H1 (cell line): ENCODE measurements around the gene NUDT6. TPM values are rescaled to one million over a fixed set of nuclear protein-coding genes. Genes with fewer than 3 reads are reported as not detected.

Source experiments
- CTCF ChIA-PET: fragments of 300-600 bp; sonication (Branson Sonifier 250); formaldehyde crosslinking; loops from one replicate; lab custom pipeline; 2021; ENCODE audit not compliant: partially characterized antibody; lab: Charles Lee
- POLR2A ChIA-PET: fragments of 300-600 bp; sonication (Branson Sonifier 250); formaldehyde crosslinking; loops from one replicate; lab custom pipeline; 2021; ENCODE audit warnings: inconsistent platforms; ENCODE audit not compliant: partially characterized antibody; lab: Charles Lee
- DNase-seq, 2 experiments: peaks; one replicate each; pipeline versions ENCODE4 v3.0.0 to v3.0.0-alpha.2; 2010 to 2022; ENCODE audit warnings: low spot score in 2 of 2, low read depth in 1 of 2, mixed read lengths in 1 of 2
- FAIRE-seq: peaks from 2 replicates; lab custom pipeline; 2011; peaks lifted over from hg19 to GRCh38; lab: Jason Lieb, UNC
- H2AFZ ChIP-seq: 2 replicates; pipeline ENCODE4 v1.8.1; 2012; ENCODE audit warnings: low read length, inconsistent platforms
- H2AK5ac ChIP-seq: 2 replicates; pipeline ENCODE4 v1.6.1; 2013; ENCODE audit warnings: low read depth, low read length
- H2BK120ac ChIP-seq: replicated peaks from 2 replicates; pipeline ENCODE3; 2013; ENCODE audit warnings: low read depth, low read length, inconsistent platforms
- H2BK12ac ChIP-seq: 2 replicates; pipeline ENCODE4 v1.6.1; 2013; ENCODE audit warnings: low read depth, low read length
- H2BK15ac ChIP-seq: 2 replicates; pipeline ENCODE4 v1.6.1; 2013; ENCODE audit warnings: low read length
- H2BK20ac ChIP-seq: 2 replicates; pipeline ENCODE4 v1.6.1; 2013; ENCODE audit warnings: low read length
- H2BK5ac ChIP-seq: 2 replicates; pipeline ENCODE4 v1.6.1; 2013; ENCODE audit warnings: low read depth, low read length
- H3K14ac ChIP-seq: 2 replicates; pipeline ENCODE4 v1.6.1; 2013; ENCODE audit warnings: inconsistent platforms; ENCODE audit not compliant: insufficient read length
- H3K18ac ChIP-seq: 2 replicates; pipeline ENCODE4 v1.6.1; 2013; ENCODE audit warnings: low read length; ENCODE audit errors: extremely low read depth
- H3K23ac ChIP-seq: 2 replicates; pipeline ENCODE4 v1.6.1; 2013; ENCODE audit warnings: inconsistent platforms; ENCODE audit not compliant: insufficient read length
- H3K23me2 ChIP-seq: 2 replicates; pipeline ENCODE4 v1.6.1; 2013; ENCODE audit warnings: low read depth, low read length
- H3K27ac ChIP-seq: 2 replicates; pipeline ENCODE4 v1.6.1; 2011; ENCODE audit warnings: low read depth, low read length, inconsistent platforms
- H3K27me3 ChIP-seq, 4 experiments: replicated peaks in 1 of 4; 1 replicate in 1 of 4; 2 replicates in 3 of 4; pipeline versions ENCODE4 v1.6.1 to v1.8.1; 2011 to 2013; ENCODE audit warnings: low read length in 3 of 4, mild to moderate bottlenecking in 3 of 4, inconsistent platforms in 2 of 4, mixed read lengths in 2 of 4, moderate library complexity in 1 of 4; ENCODE audit not compliant: control insufficient read depth in 3 of 4, insufficient read depth in 3 of 4; ENCODE audit errors: extremely low read depth in 1 of 4
- H3K36me3 ChIP-seq, 4 experiments: 2 replicates each; pipeline versions ENCODE4 v1.6.1 to v1.8.1; 2011 to 2013; ENCODE audit warnings: mild to moderate bottlenecking in 4 of 4, low read length in 3 of 4, moderate library complexity in 2 of 4, control low read depth in 1 of 4, inconsistent platforms in 1 of 4; ENCODE audit not compliant: insufficient read depth in 4 of 4, control insufficient read depth in 2 of 4
- H3K4ac ChIP-seq: replicated peaks from 2 replicates; pipeline ENCODE3; 2013; ENCODE audit warnings: low read length, low read depth, mixed read lengths, inconsistent platforms; ENCODE audit not compliant: insufficient read length
- H3K4me1 ChIP-seq, 4 experiments: replicated peaks in 1 of 4; 1 replicate in 1 of 4; 2 replicates in 3 of 4; pipeline versions ENCODE4 v1.6.1 to v1.8.1; 2011 to 2013; ENCODE audit warnings: low read length in 3 of 4, inconsistent platforms in 2 of 4, mixed read lengths in 1 of 4; ENCODE audit not compliant: insufficient read depth in 4 of 4, control insufficient read depth in 3 of 4
- H3K4me2 ChIP-seq, 2 experiments: 2 replicates each; pipeline versions ENCODE4 v1.6.1 to v1.8.1; 2011 to 2013; ENCODE audit warnings: low read depth in 2 of 2, low read length in 2 of 2, control low read depth in 1 of 2, inconsistent platforms in 1 of 2, mild to moderate bottlenecking in 1 of 2; ENCODE audit not compliant: insufficient read depth in 1 of 2
- H3K4me3 ChIP-seq, 4 experiments: fragments of 200-600, 300-600 bp in 1 of 4; sonication (generic), shearing (Covaris generic), sonication (Bioruptor Twin) in 1 of 4; 2 replicates each; pipeline versions ENCODE4 v1.5.1 to v1.8.1; 2011 to 2016; ENCODE audit warnings: low read length in 4 of 4, low read depth in 3 of 4, control low read depth in 2 of 4, inconsistent platforms in 2 of 4, mild to moderate bottlenecking in 2 of 4, mixed read lengths in 1 of 4, moderate library complexity in 1 of 4; ENCODE audit not compliant: insufficient read depth in 2 of 4; ENCODE audit errors: extremely low read depth in 1 of 4
- H3K56ac ChIP-seq: replicated peaks from 2 replicates; pipeline ENCODE3; 2013; ENCODE audit warnings: low read depth, mild to moderate bottlenecking, mixed read lengths, low read length, inconsistent platforms; ENCODE audit not compliant: insufficient read length
- H3K79me1 ChIP-seq: 2 replicates; pipeline ENCODE4 v1.6.1; 2013; ENCODE audit warnings: low read depth, low read length, control low read depth
- H3K79me2 ChIP-seq, 2 experiments: 2 replicates each; pipeline versions ENCODE4 v1.6.1 to v1.8.1; 2012 to 2013; ENCODE audit warnings: low read length in 2 of 2, mild to moderate bottlenecking in 2 of 2, inconsistent platforms in 1 of 2; ENCODE audit not compliant: insufficient read depth in 2 of 2, control insufficient read depth in 1 of 2
- H3K9ac ChIP-seq, 4 experiments: replicated peaks in 1 of 4; 1 replicate in 1 of 4; 2 replicates in 3 of 4; pipeline versions ENCODE4 v1.6.1 to v1.8.1; 2011 to 2013; ENCODE audit warnings: low read depth in 3 of 4, low read length in 3 of 4, control low read depth in 2 of 4, mild to moderate bottlenecking in 2 of 4, moderate library complexity in 2 of 4, inconsistent platforms in 1 of 4; ENCODE audit errors: extremely low read depth in 1 of 4
- H3K9me3 ChIP-seq, 2 experiments: 2 replicates each; pipeline versions ENCODE4 v1.6.1 to v1.8.1; 2012 to 2013; ENCODE audit warnings: mild to moderate bottlenecking in 2 of 2, moderate library complexity in 2 of 2, control low read depth in 1 of 2, inconsistent platforms in 1 of 2, low read depth in 1 of 2, low read length in 1 of 2, mixed read lengths in 1 of 2; ENCODE audit not compliant: insufficient read depth in 2 of 2
- H4K20me1 ChIP-seq, 2 experiments: replicated peaks in 1 of 2; 2 replicates each; pipeline versions ENCODE3 to v1.8.1; 2011 to 2013; ENCODE audit warnings: inconsistent platforms in 2 of 2, low read length in 2 of 2, mild to moderate bottlenecking in 1 of 2; ENCODE audit not compliant: insufficient read depth in 2 of 2, control insufficient read depth in 1 of 2
- H4K5ac ChIP-seq: 2 replicates; pipeline ENCODE4 v1.6.1; 2013; ENCODE audit warnings: low read length, low read depth, mixed read lengths, inconsistent platforms; ENCODE audit not compliant: insufficient read length
- H4K8ac ChIP-seq: 2 replicates; pipeline ENCODE4 v1.8.0; 2013; ENCODE audit warnings: mild to moderate bottlenecking, moderate library complexity, low read length, inconsistent platforms; ENCODE audit not compliant: insufficient read depth; ENCODE audit errors: extremely low read depth
- H4K91ac ChIP-seq: replicated peaks from 2 replicates; pipeline ENCODE3; 2013; ENCODE audit warnings: low read length, mixed read lengths, inconsistent platforms; ENCODE audit not compliant: insufficient read length
- ASH2L ChIP-seq: fragments of 200-600, 300-600 bp; sonication (generic); IDR thresholded peaks from one replicate; pipeline ENCODE4 v1.7.1; 2017; ENCODE audit warnings: low read length
- CBX8 ChIP-seq: fragments of 300-800, 300-1000 bp; sonication (generic); IDR thresholded peaks from 2 replicates; pipeline ENCODE4 v1.7.1; 2016; ENCODE audit warnings: low read depth, low read length, borderline replicate concordance
- KDM4A ChIP-seq: IDR thresholded peaks from one replicate; pipeline ENCODE4 v1.7.1; 2012; ENCODE audit warnings: low read depth, mild to moderate bottlenecking, moderate library complexity, low read length, inconsistent platforms; ENCODE audit not compliant: severe bottlenecking
- KDM5A ChIP-seq: fragments of 200-600 bp; IDR thresholded peaks from 2 replicates; pipeline ENCODE4 v1.7.1; 2012; ENCODE audit warnings: mild to moderate bottlenecking, low read length, inconsistent platforms, mixed read lengths
- MAFK ChIP-seq: IDR thresholded peaks from 2 replicates; pipeline ENCODE4 v1.6.1; 2012; ENCODE audit warnings: low read depth, mild to moderate bottlenecking, improper control_type of control experiment, low read length
- NRF1 ChIP-seq: IDR thresholded peaks from 2 replicates; pipeline ENCODE4 v1.6.1; 2011; ENCODE audit warnings: mild to moderate bottlenecking, low read depth, low read length, improper control_type of control experiment
- PHF8 ChIP-seq: fragments of 200-600 bp; sonication (generic); conservative IDR thresholded peaks from 2 replicates; pipeline ENCODE4 v1.7.1; 2012; ENCODE audit warnings: low read depth, mild to moderate bottlenecking, inconsistent platforms, low read length, moderate library complexity
- POLR2AphosphoS5 ChIP-seq: IDR thresholded peaks from 2 replicates; pipeline ENCODE4 v1.6.1; 2011; ENCODE audit warnings: low read depth, low read length
- RAD21 ChIP-seq, 2 experiments: IDR thresholded peaks in 1 of 2; conservative IDR thresholded peaks in 1 of 2; 2 replicates each; pipeline ENCODE4 v1.6.1; 2011; ENCODE audit warnings: low read depth in 2 of 2, low read length in 2 of 2, improper control_type of control experiment in 1 of 2, inconsistent platforms in 1 of 2, mild to moderate bottlenecking in 1 of 2, moderate library complexity in 1 of 2
- SAP30 ChIP-seq: fragments of 300-600 bp; sonication (generic); IDR thresholded peaks from 2 replicates; pipeline ENCODE4 v1.7.1; 2012; ENCODE audit warnings: low read length, moderate library complexity, mild to moderate bottlenecking, inconsistent platforms; ENCODE audit not compliant: insufficient read depth, insufficient replicate concordance
- SUZ12 ChIP-seq: fragments of 200-600 bp; sonication (generic); IDR thresholded peaks from 2 replicates; pipeline ENCODE4 v1.6.1; 2012; ENCODE audit warnings: mild to moderate bottlenecking, inconsistent platforms, low read length, moderate library complexity, mixed read lengths
- TEAD4 ChIP-seq: IDR thresholded peaks from 2 replicates; pipeline ENCODE4 v1.6.1; 2012; ENCODE audit warnings: low read depth, low read length, inconsistent platforms, mixed read lengths
- WGBS, 2 experiments: shearing (Covaris generic) in 1 of 2; methylation state at CpG; one replicate each; pipeline versions ENCODE4 v1.1.6 to v1.1.7; 2013 to 2015; ENCODE audit warnings: low lambda C conversion rate in 2 of 2, mixed read lengths in 2 of 2, inconsistent platforms in 1 of 2, low coverage in 1 of 2, missing lambda C conversion rate in 1 of 2; ENCODE audit not compliant: insufficient replicate concordance in 2 of 2, insufficient coverage in 1 of 2, insufficient read length in 1 of 2; ENCODE audit errors: extremely low coverage in 1 of 2, missing lambda C conversion rate in 1 of 2; 5-methylcytosine and 5-hydroxymethylcytosine counted together
- polyA plus RNA-seq, 7 experiments: library from polyadenylated mRNA; depleted of rRNA in 3 of 7; stranded (reverse) in 5 of 7; unstranded in 2 of 7; fragments of >200 nt in 5 of 7; fragments of 200-250 nt in 2 of 7; gene quantifications; 1 replicate in 5 of 7; 2 replicates in 1 of 7; 4 replicates in 1 of 7; pipeline versions ENCODE4 v1.2.1 to v1.2.3, GENCODE V29; 2011 to 2013; ENCODE audit warnings: missing spikeins in 2 of 7, mixed read lengths in 2 of 7
- total RNA-seq: library from RNA; stranded (reverse); fragmentation: NEBNext Ultra II Directional; extraction: Animal tissue kit (Norgen Biotek cat#: 25700); gene quantifications from 2 replicates; pipeline ENCODE4 v1.2.1, GENCODE V29; 2021

NUDT6 gene
- total and polyA plus RNA-seq, 2 of the 8 experiments (the other 6 are each of a cell fraction or from before 2014, with no cell fraction given) = 5.0 to 12.4 TPM

GRCh38 chr4:122865425-122865824, 57.0 kb downstream of the NUDT6 start:
- ChIA-PET CTCF (interaction anchor here (1.6 to 1.8 kb wide), 2 partner anchors 10 to 99 kb away, joined by 3 to 4 read pairs; no protein-coding TSS in a partner anchor), POLR2A (interaction anchor here (4.0 kb wide), 1 partner anchor 20 kb away, joined by 9 read pairs; no protein-coding TSS in a partner anchor)
- no peaks in the 10 kb centered on the region for H3K9me3 ChIP-seq
- no peak overlapping the region for H2BK12ac ChIP-seq
- peaks cover 0 to 3% (median under 1%) of the 10 kb centered on the region in 4 experiments; a peak in 2 of 7 replicates for H3K4me1 ChIP-seq
- H3K4me2 ChIP-seq = no peak overlapping the region
- no peak overlapping the region for H3K9ac ChIP-seq
- no peak overlapping the region for H3K56ac ChIP-seq
- H3K14ac ChIP-seq = no peak overlapping the region
- no peak overlapping the region for H3K23ac ChIP-seq
- H3K4ac ChIP-seq = no peak overlapping the region
- H3K4me3 ChIP-seq = no peak overlapping the region
- peaks cover 15 to 18% of the 10 kb centered on the region in 2 experiments for H4K20me1 ChIP-seq
- FAIRE-seq (no peak), DNase-seq (no peak)
- H4K8ac ChIP-seq = no peak overlapping the region
- H2BK120ac ChIP-seq = no peak overlapping the region
- no peaks in the 10 kb centered on the region for H3K27me3 ChIP-seq
- peaks cover 0 to 5% (median 0%) of the 10 kb centered on the region in 4 experiments; a peak in 2 of 8 replicates for H3K36me3 ChIP-seq
- no peak overlapping the region for H4K91ac ChIP-seq
- no peak overlapping the region for H3K18ac ChIP-seq
- H3K23me2 ChIP-seq = peaks cover 3% of the 10 kb centered on the region
- WGBS, 2 experiments = 92% methylated on average over 4 of the region's 4 CpGs; no CpG with 5 or more reads in 1 of the 2 experiments
- no peak overlapping the region for H3K27ac ChIP-seq
- no peak overlapping the region for H4K5ac ChIP-seq
- H2BK20ac ChIP-seq = no peak overlapping the region
- peaks cover 49 to 98% of the 10 kb centered on the region in 2 experiments for H3K79me2 ChIP-seq
- no peak overlapping the region for H2AK5ac ChIP-seq
- H2BK15ac ChIP-seq = no peak overlapping the region
- no peak overlapping the region for H2AFZ ChIP-seq
- H3K79me1 ChIP-seq = no peaks in the 10 kb centered on the region; the same call in 1 of the 2 replicates
- H2BK5ac ChIP-seq = no peak overlapping the region
- TF ChIP-seq SUZ12 = no peak
- no peak for TF ChIP-seq RAD21 (IDR thresholded peaks at IDR 0.05 in 1 of 2, conservative IDR thresholded peaks at IDR 0.05 in 1 of 2; ENCODE audit: low read depth in 2 of 2, low read length in 2 of 2)
- no peak for TF ChIP-seq NRF1
- TF ChIP-seq ASH2L = no peak
- no peak for TF ChIP-seq KDM4A
- no peak for TF ChIP-seq SAP30
- no peak for TF ChIP-seq PHF8
- no peak for TF ChIP-seq KDM5A
- TF ChIP-seq TEAD4 = no peak
- TF ChIP-seq MAFK = no peak
- TF ChIP-seq POLR2AphosphoS5 = no peak
- TF ChIP-seq CBX8 = no peak
- TF ChIP-seq, all 59 proteins: peak for 0
